Esophagus squamous epithelium (tissue), 4 donors: ENCODE measurements around the gene ZNF687.

Experiments used
- POLR2A ChIP-seq, 4 donors: fragments of 450-650 bp; IDR thresholded peaks; one replicate each; pipeline ENCODE4 v1.6.1; 2017; ENCODE audit warnings: antibody characterized with exemption in 4 of 4, mild to moderate bottlenecking in 4 of 4, moderate library complexity in 3 of 4
- TF ChIP-seq, protein P1 (sequence below), 6 experiments: fragments of 450-650 bp in 4 of 6; fragments of 200-600 bp in 2 of 6; sonication (generic) in 2 of 6; IDR thresholded peaks; one replicate each; pipeline ENCODE4 v1.5.1; 2016 to 2019; ENCODE audit warnings: antibody characterized with exemption in 6 of 6, mild to moderate bottlenecking in 4 of 6, moderate library complexity in 4 of 6

DNA sequence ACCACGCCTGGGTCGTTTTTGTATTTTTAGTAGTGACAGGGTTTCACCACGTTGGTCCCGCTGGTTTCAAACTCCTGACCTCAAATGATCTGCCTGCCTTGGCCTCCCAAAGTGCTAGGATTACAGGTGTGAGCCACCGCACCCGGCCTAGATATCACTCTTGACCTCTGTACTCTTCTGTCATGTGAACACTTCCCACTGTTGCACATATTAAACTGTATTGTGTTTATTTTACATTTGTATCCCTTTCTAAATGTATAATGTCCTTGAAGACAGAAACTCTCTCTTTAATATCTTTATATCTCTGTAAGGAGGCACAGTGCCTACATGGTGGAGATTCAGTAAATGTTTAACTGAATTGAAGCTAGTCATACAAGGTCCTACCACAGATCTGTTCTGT lies 46.9 kb upstream of the ZNF687 start:
- TF ChIP-seq, protein P1, sequence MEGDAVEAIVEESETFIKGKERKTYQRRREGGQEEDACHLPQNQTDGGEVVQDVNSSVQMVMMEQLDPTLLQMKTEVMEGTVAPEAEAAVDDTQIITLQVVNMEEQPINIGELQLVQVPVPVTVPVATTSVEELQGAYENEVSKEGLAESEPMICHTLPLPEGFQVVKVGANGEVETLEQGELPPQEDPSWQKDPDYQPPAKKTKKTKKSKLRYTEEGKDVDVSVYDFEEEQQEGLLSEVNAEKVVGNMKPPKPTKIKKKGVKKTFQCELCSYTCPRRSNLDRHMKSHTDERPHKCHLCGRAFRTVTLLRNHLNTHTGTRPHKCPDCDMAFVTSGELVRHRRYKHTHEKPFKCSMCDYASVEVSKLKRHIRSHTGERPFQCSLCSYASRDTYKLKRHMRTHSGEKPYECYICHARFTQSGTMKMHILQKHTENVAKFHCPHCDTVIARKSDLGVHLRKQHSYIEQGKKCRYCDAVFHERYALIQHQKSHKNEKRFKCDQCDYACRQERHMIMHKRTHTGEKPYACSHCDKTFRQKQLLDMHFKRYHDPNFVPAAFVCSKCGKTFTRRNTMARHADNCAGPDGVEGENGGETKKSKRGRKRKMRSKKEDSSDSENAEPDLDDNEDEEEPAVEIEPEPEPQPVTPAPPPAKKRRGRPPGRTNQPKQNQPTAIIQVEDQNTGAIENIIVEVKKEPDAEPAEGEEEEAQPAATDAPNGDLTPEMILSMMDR (IDR thresholded peaks at IDR 0.05), result no peak
- no peak for TF ChIP-seq POLR2A (IDR thresholded peaks at IDR 0.05)
